PC-9 (cell line): ENCODE results near the gene ZMYM4. TPM values are rescaled to one million over a fixed set of nuclear protein-coding genes. Genes with fewer than 3 reads are reported as not detected.

Experiments used
- Bru-seq: library from RNA; stranded (reverse); fragments of 400-500 nt; gene quantifications from one replicate; lab custom pipeline; 2021; lab: Mats Ljungman, UMichigan
- BruChase-seq, 2 experiments: library from RNA; stranded (reverse); fragments of 400-500 nt; gene quantifications; one replicate each; lab custom pipeline; 2021; lab: Mats Ljungman, UMichigan
- BruUV-seq: library from RNA; stranded (reverse); fragments of 400-500 nt; replicated peaks from 2 replicates; lab custom pipeline; 2021; lab: Mats Ljungman, UMichigan
- CTCF ChIA-PET: fragments of 300-600 bp; sonication (Branson Sonifier 250); formaldehyde crosslinking; loops from one replicate; lab custom pipeline; 2022; ENCODE audit warnings: antibody characterized with exemption; lab: Charles Lee
- POLR2A ChIA-PET: fragments of 300-600 bp; sonication (Branson Sonifier 250); formaldehyde crosslinking; loops from one replicate; lab custom pipeline; 2022; ENCODE audit warnings: antibody characterized with exemption; ENCODE audit not compliant: unreplicated experiment; lab: Charles Lee
- DNase-seq, 2 experiments: peaks; one replicate each; pipeline versions ENCODE4 v3.0.0 to v3.0.0-alpha.2; 2015 to 2022; ENCODE audit warnings: mixed read lengths in 1 of 2
- H2AFZ ChIP-seq: fragments of 200-600 bp; sonication (generic); 2 replicates; pipeline ENCODE4 v1.8.1; 2017; ENCODE audit warnings: antibody characterized with exemption
- H3F3A ChIP-seq: fragments of 200-600 bp; sonication (generic); 2 replicates; pipeline ENCODE4 v1.8.1; 2017; ENCODE audit warnings: antibody characterized with exemption, mild to moderate bottlenecking, low read depth; ENCODE audit not compliant: insufficient read depth
- H3K27ac ChIP-seq: fragments of 200-600 bp; sonication (generic); 2 replicates; pipeline ENCODE4 v1.6.1; 2016; ENCODE audit warnings: mixed run types
- H3K27me3 ChIP-seq: fragments of 200-600 bp; sonication (generic); 2 replicates; pipeline ENCODE4 v1.6.1; 2016; ENCODE audit warnings: low read depth, mixed run types; ENCODE audit not compliant: insufficient read depth
- H3K36me3 ChIP-seq: fragments of 200-600 bp; sonication (generic); 2 replicates; pipeline ENCODE4 v1.6.1; 2016; ENCODE audit warnings: low read depth, mixed run types
- H3K4me1 ChIP-seq: fragments of 200-600 bp; sonication (generic); replicated peaks from 2 replicates; pipeline ENCODE4 v1.6.1; 2016; ENCODE audit warnings: mixed run types; ENCODE audit not compliant: insufficient read depth
- H3K4me2 ChIP-seq: fragments of 200-600 bp; sonication (generic); 2 replicates; pipeline ENCODE4 v1.6.1; 2017; ENCODE audit warnings: mixed run types
- H3K4me3 ChIP-seq: fragments of 200-600 bp; sonication (generic); 2 replicates; pipeline ENCODE4 v1.6.1; 2016; ENCODE audit warnings: mixed run types
- H3K79me2 ChIP-seq: fragments of 200-600 bp; sonication (generic); 2 replicates; pipeline ENCODE4 v1.6.1; 2017; ENCODE audit warnings: low read depth, mixed run types
- H3K9me2 ChIP-seq: fragments of 200-600 bp; sonication (generic); 2 replicates; pipeline ENCODE4 v1.8.1; 2017; ENCODE audit warnings: mild to moderate bottlenecking; ENCODE audit not compliant: insufficient read depth
- H3K9me3 ChIP-seq: fragments of 200-600 bp; sonication (generic); 2 replicates; pipeline ENCODE4 v1.8.1; 2016; ENCODE audit warnings: low read depth; ENCODE audit not compliant: insufficient read depth
- H4K20me1 ChIP-seq: fragments of 200-600 bp; sonication (generic); 2 replicates; pipeline ENCODE4 v1.8.1; 2017; ENCODE audit not compliant: insufficient read depth
- EZH2 ChIP-seq: fragments of 200-600 bp; sonication (generic); IDR thresholded peaks from 2 replicates; pipeline ENCODE4 v1.8.0; 2017; ENCODE audit warnings: antibody characterized with exemption, low read depth
- intact Hi-C: fragments of 100-400 bp; cut with micrococcal nuclease; formaldehyde crosslinking; loops from one replicate; pipeline ENCODE4 v1.10.0; 2022; ENCODE audit not compliant: unreplicated experiment
- long read RNA-seq: library from polyadenylated mRNA; stranded (forward); transcript quantifications from one replicate; pipeline ENCODE4 v2.0.0, GENCODE V29; 2022
- total RNA-seq: library from RNA; stranded (reverse); gene quantifications from 2 replicates; pipeline ENCODE4 v1.2.3, GENCODE V29; 2021
- TF ChIP-seq, protein P1 (sequence below): fragments of 200-600 bp; sonication (generic); conservative IDR thresholded peaks from 2 replicates; pipeline ENCODE4 v1.6.1; 2017; ENCODE audit warnings: mixed run types, antibody characterized with exemption, mild to moderate bottlenecking, moderate library complexity

ZMYM4 gene
- total RNA-seq (55.6 and 84.4 TPM in 2 replicates), Bru-seq, nascent RNA (percentile 92 among the genes with signal in this experiment), BruChase-seq, experiment 1, labeled RNA remaining after a 2-hour chase (percentile 95 among the genes with signal in this experiment), BruChase-seq, experiment 2, labeled RNA remaining after a 6-hour chase (percentile 88 among the genes with signal in this experiment)
- long read RNA-seq, full-length matches to known transcripts = 1 of 22 reads
- long read RNA-seq, partial matches to known transcripts = 8 of 22 reads
- long read RNA-seq, other reads (novel, unspliced or antisense) = 13 of 22 reads

DNA sequence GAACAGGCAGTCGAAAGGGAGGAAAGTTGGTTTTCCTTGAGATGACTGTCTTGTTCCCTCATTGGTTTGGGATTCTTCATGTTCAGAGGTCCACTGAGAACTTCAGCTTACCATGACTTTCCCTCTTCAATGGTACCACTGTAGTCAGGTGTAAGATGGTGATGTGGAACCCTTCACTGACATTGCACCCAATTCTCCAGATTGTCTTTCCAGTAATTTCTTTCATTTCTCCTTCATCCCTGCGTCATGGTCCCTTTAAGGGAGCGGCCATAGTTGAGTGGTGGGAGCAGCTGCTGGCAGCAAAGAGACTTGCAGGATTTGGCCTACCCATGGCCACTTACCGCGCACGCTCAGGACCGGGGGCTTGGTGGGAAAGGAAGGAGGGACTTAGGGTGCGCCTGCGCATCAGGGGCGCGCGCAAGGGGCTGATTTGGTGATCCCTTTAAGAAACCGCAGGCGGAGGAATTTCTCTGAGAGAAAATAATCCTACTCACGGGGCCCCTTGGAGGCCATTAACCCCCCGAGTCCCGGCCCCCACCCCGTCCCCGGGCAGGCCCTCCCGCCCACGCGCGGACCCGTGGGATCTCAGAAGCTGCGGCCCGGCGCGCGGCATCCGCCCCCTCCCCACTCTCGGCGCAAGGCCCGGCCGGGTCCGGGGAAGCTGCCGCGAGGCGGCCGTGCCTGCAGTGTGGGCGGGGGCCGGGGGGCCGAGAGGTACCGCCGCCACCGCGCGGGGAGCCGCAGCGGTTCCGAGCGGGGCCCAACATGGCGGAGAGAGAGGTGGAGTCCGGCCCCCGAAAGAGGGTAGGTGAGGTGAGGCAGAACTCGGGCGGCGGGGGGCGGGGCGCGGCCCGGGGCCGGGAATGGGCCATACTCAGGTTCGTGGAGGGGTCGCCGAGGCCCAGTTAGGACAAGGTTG lies at the start of gene ZMYM4:
Gene ZMYM4, plus strand, starts transcription at position 428 of the 919 bp plus-strand sequence. Its CDS starts 338 bp downstream, at position 766.
- Histone ChIP-seq H4K20me1 (peaks cover 19% of the 10 kb centered on the region; the same call in 1 of the 2 replicates), H3K4me2 (peak within 1 kb of the TSS; percentile 92), H3K36me3 (peaks cover 8% of the 10 kb centered on the region; the same call in 1 of the 2 replicates), H3K27me3 (no peaks in the 10 kb centered on the region), H3K4me1 (peaks cover 35% of the 10 kb centered on the region), H3F3A (peaks cover 21% of the 10 kb centered on the region), H3K9me3 (no peaks in the 10 kb centered on the region), H3K79me2 (peaks cover 50% of the 10 kb centered on the region), H3K9me2 (no peaks in the 10 kb centered on the region), H3K4me3 (peak within 1 kb of the TSS; percentile 71), H2AFZ (peak within 1 kb of the TSS; percentile 82), H3K27ac (peak within 1 kb of the TSS; percentile 71)
- no peak for TF ChIP-seq EZH2
- TF ChIP-seq, protein P1, sequence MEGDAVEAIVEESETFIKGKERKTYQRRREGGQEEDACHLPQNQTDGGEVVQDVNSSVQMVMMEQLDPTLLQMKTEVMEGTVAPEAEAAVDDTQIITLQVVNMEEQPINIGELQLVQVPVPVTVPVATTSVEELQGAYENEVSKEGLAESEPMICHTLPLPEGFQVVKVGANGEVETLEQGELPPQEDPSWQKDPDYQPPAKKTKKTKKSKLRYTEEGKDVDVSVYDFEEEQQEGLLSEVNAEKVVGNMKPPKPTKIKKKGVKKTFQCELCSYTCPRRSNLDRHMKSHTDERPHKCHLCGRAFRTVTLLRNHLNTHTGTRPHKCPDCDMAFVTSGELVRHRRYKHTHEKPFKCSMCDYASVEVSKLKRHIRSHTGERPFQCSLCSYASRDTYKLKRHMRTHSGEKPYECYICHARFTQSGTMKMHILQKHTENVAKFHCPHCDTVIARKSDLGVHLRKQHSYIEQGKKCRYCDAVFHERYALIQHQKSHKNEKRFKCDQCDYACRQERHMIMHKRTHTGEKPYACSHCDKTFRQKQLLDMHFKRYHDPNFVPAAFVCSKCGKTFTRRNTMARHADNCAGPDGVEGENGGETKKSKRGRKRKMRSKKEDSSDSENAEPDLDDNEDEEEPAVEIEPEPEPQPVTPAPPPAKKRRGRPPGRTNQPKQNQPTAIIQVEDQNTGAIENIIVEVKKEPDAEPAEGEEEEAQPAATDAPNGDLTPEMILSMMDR = no peak
- intact Hi-C loops = loop anchor here (2.0 kb wide), 1 partner anchor 76 kb away; the partner anchor contains the start of gene SFPQ
- DNase-seq = peak; percentile 92 to 95
- BruUV-seq = no TSS peak
- CTCF ChIA-PET = interaction anchor here (0.5 to 0.6 kb wide), 3 partner anchors 14 to 1794 kb away, joined by 3 read pairs; partner anchors contain the start of gene SMIM12
- POLR2A ChIA-PET = no interaction called here

DNA sequence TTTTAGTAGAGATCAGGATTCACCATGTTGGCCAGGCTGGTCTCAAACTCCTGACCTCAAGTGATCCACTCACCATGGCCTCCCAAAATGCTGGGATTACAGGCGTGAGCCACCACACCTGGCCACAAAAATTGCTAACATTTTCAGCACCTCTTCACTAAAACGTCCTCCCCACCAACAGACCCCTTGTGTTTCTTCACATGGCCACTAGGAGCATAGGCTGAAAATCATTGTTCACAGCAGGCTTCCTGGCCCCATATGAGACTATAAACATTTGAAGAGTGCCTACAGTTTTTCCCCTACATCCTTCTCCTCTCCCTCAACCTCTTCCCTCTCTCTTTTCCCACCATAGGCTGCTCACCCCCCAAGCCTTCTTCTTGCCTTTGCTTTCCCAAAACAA lies 47.5 kb upstream of the ZMYM4 start:
- H3F3A ChIP-seq = no peaks in the 10 kb centered on the region
- CTCF ChIA-PET = no interaction called here
- intact Hi-C loops = no loop called here
- no peaks in the 10 kb centered on the region for H3K9me3 ChIP-seq
- BruUV-seq = no TSS peak
- no peak overlapping the region for H2AFZ ChIP-seq
- no peaks in the 10 kb centered on the region for H4K20me1 ChIP-seq
- no peak overlapping the region for H3K27ac ChIP-seq
- POLR2A ChIA-PET = no interaction called here
- DNase-seq = peak in 1 of 2 experiments; percentile 6
- H3K4me3 ChIP-seq = no peak overlapping the region
- H3K27me3 ChIP-seq = no peaks in the 10 kb centered on the region
- TF ChIP-seq, protein P1 = peak; percentile 62
- no peak for TF ChIP-seq EZH2
- H3K9me2 ChIP-seq = no peaks in the 10 kb centered on the region
- H3K4me2 ChIP-seq = no peak overlapping the region
- H3K36me3 ChIP-seq = no peaks in the 10 kb centered on the region
- H3K4me1 ChIP-seq = no peaks in the 10 kb centered on the region
- no peaks in the 10 kb centered on the region for H3K79me2 ChIP-seq
